KOPT-K1 (cell line): ENCODE measurements around the gene THAP10.

Experiments used
- H3K27ac ChIP-seq: fragments of 200-600 bp; sonication (generic); 2 replicates; pipeline ENCODE4 v1.5.1; 2016; ENCODE audit warnings: antibody characterized with exemption, mild to moderate bottlenecking, low read depth, low read length; ENCODE audit not compliant: poor library complexity, severe bottlenecking
- H3K36me3 ChIP-seq: fragments of 200-600 bp; sonication (generic); 2 replicates; pipeline ENCODE4 v1.5.1; 2017; ENCODE audit warnings: antibody characterized with exemption, mild to moderate bottlenecking, low read length, moderate library complexity; ENCODE audit not compliant: insufficient read depth
- H3K9me3 ChIP-seq: fragments of 200-600 bp; sonication (generic); 2 replicates; pipeline ENCODE4 v1.5.1; 2017; ENCODE audit warnings: antibody characterized with exemption, low read length, mild to moderate bottlenecking; ENCODE audit not compliant: insufficient read depth, poor library complexity, severe bottlenecking

Gene THAP10

GRCh38 chr15:70852501-70853317 lies 39.5 kb downstream of the THAP10 start:
- Histone ChIP-seq H3K36me3 (no peaks in the 10 kb centered on the region), H3K9me3 (no peaks in the 10 kb centered on the region), H3K27ac (no peak overlapping the region)

- Histone ChIP-seq H3K36me3 (no peaks in the 10 kb centered on the region), H3K27ac (no peak overlapping the region)
Measured at GRCh38 chr15:70851889-70852288, 40.3 kb downstream of the THAP10 start.

GRCh38 chr15:70845602-70846360 lies 46.5 kb downstream of the THAP10 start:
- Histone ChIP-seq H3K27ac (no peak overlapping the region), H3K36me3 (no peaks in the 10 kb centered on the region), H3K9me3 (no peaks in the 10 kb centered on the region)

More at GRCh38 chr15:70851889-70852288, 40.3 kb downstream of the THAP10 start:
- no peaks in the 10 kb centered on the region for H3K9me3 ChIP-seq

GRCh38 chr15:70837476-70837875 lies 54.8 kb downstream of the THAP10 start:
- no peaks in the 10 kb centered on the region for H3K9me3 ChIP-seq
- H3K27ac ChIP-seq: no peak overlapping the region
- no peaks in the 10 kb centered on the region for H3K36me3 ChIP-seq

GRCh38 chr15:70835841-70836240 lies 56.4 kb downstream of the THAP10 start:
- Histone ChIP-seq H3K27ac (no peak overlapping the region), H3K36me3 (no peaks in the 10 kb centered on the region), H3K9me3 (no peaks in the 10 kb centered on the region)

- Histone ChIP-seq H3K36me3 (no peaks in the 10 kb centered on the region), H3K27ac (no peak overlapping the region), H3K9me3 (no peaks in the 10 kb centered on the region)
Measured at GRCh38 chr15:70835415-70835814, 56.8 kb downstream of the THAP10 start.

- no peak overlapping the region for H3K27ac ChIP-seq
- H3K36me3 ChIP-seq: no peaks in the 10 kb centered on the region
Measured at GRCh38 chr15:70834999-70835398, 57.2 kb downstream of the THAP10 start.

GRCh38 chr15:70833861-70834765 lies 58.1 kb downstream of the THAP10 start:
- no peak overlapping the region for H3K27ac ChIP-seq
- H3K9me3 ChIP-seq: no peaks in the 10 kb centered on the region
- H3K36me3 ChIP-seq: no peaks in the 10 kb centered on the region

More at GRCh38 chr15:70834999-70835398, 57.2 kb downstream of the THAP10 start:
- no peaks in the 10 kb centered on the region for H3K9me3 ChIP-seq

GRCh38 chr15:70833422-70833821 lies 58.8 kb downstream of the THAP10 start:
- Histone ChIP-seq H3K27ac (no peak overlapping the region), H3K36me3 (no peaks in the 10 kb centered on the region)

GRCh38 chr15:70832176-70832575 lies 60.1 kb downstream of the THAP10 start:
- Histone ChIP-seq H3K9me3 (no peaks in the 10 kb centered on the region), H3K27ac (no peak overlapping the region), H3K36me3 (no peaks in the 10 kb centered on the region)

More at GRCh38 chr15:70833422-70833821, 58.8 kb downstream of the THAP10 start:
- no peaks in the 10 kb centered on the region for H3K9me3 ChIP-seq
